ENCODE data around the gene C3AR1. TPM values are rescaled to one million over a fixed set of nuclear protein-coding genes. Genes with fewer than 3 reads are reported as not detected.
A peak's percentile ranks its signal among the peaks of the same experiment; 100 is the strongest.
"Not testable (repeated sequence)": the region's sequence is repeated elsewhere in the genome, so short reads cannot be mapped to it uniquely, and the experiment has no call there.

C3AR1 gene
- total RNA-seq, 2 experiments from 2014 or later: 1.4 TPM

GRCh38 chr12:8087666-8088065, 21.5 kb upstream of the C3AR1 start:
- Mint-ChIP-seq H3K9me3 (no peaks in the 10 kb centered on the region), H3K4me3 (peak overlapping the region; percentile 61), H3K27me3 (no peaks in the 10 kb centered on the region), H3K27ac (peak overlapping the region; percentile 79), H3K36me3 (ENCODE audit: low read depth) (peaks cover 68% of the 10 kb centered on the region), H3K4me1 (ENCODE audit: low read depth) (peaks cover 46% of the 10 kb centered on the region)
- ATAC-seq (ENCODE audit: poor library complexity): no peak
- ChIA-PET POLR2A (interaction anchor here (1.0 to 1.5 kb wide), 4 partner anchors 50 to 155 kb away, joined by 3 to 5 read pairs (median 4); partner anchors contain the start of gene FOXJ2), CTCF (interaction anchor here (1.3 to 2.5 kb wide), 4 partner anchors 10 to 154 kb away, joined by 3 to 6 read pairs (median 4); no protein-coding TSS in a partner anchor)
- Histone ChIP-seq H3K36me3 (ENCODE audit: insufficient read depth, low read length) (peaks cover 36% of the 10 kb centered on the region), H3K9me3 (ENCODE audit: control insufficient read depth in 1 of 2, insufficient read depth in 1 of 2, low read length in 2 of 2) (no peaks in the 10 kb centered on the region), H3K4me1 (ENCODE audit: insufficient read depth, low read length) (peaks cover 51% of the 10 kb centered on the region), H3K4me3 (ENCODE audit: low read length) (peak overlapping the region; percentile 35), H3K27me3 (ENCODE audit: control insufficient read depth in 1 of 2, insufficient read depth in 2 of 2, low read length in 2 of 2) (no peaks in the 10 kb centered on the region), H3K27ac (ENCODE audit: low read depth in 1 of 2, low read length in 2 of 2) (peak overlapping the region; percentile 66 to 78)
- peak in 2 of 14 experiments; percentile 34 to 49 for DNase-seq
- intact Hi-C loops (cut with DNase I, micrococcal nuclease): loop anchor here in 1 of 2 experiments (2.0 kb wide), 1 partner anchor 21 kb away; no protein-coding TSS in a partner anchor
- no peak for TF ChIP-seq CTCF (IDR thresholded peaks at IDR 0.05)

DNA sequence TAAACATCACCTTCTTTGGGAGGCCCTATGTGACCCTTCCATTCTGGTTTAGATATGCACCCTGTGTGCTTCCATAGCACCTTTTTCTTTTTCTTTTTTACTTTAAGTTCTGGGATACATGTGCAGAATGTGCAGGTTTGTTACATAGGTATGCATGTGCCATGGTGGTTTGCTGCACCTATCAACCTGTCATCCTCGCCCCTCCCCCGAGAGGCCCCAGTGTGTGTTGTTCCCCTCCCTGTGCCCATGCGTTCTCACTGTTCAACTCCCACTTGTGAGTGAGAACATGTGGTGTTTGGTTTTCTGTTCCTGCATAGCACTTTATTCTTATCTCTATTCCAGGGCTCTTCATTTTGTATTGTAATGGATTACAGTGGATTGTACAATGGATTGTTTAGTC, 18.2 kb upstream of the C3AR1 start:
- peaks cover 52% of the 10 kb centered on the region for H3K4me1 ChIP-seq (ENCODE audit: insufficient read depth, low read length)
- CTCF ChIA-PET; H3K36me3 ChIP-seq (ENCODE audit: insufficient read depth, low read length); H3K27me3 Mint-ChIP-seq; H3K27ac ChIP-seq (ENCODE audit: low read depth in 1 of 2, low read length in 2 of 2); H3K4me3 ChIP-seq (ENCODE audit: low read length); H3K27me3 ChIP-seq (ENCODE audit: control insufficient read depth in 1 of 2, insufficient read depth in 2 of 2, low read length in 2 of 2); intact Hi-C loops (cut with DNase I, micrococcal nuclease); H3K9me3 Mint-ChIP-seq; POLR2A ChIA-PET; ATAC-seq (ENCODE audit: poor library complexity); H3K9me3 ChIP-seq (ENCODE audit: control insufficient read depth in 1 of 2, insufficient read depth in 1 of 2, low read length in 2 of 2): not testable (repeated sequence)
- Mint-ChIP-seq H3K27ac (peak overlapping the region; percentile 98), H3K36me3 (ENCODE audit: low read depth) (peaks cover 46% of the 10 kb centered on the region), H3K4me3 (peak overlapping the region; percentile 86), H3K4me1 (ENCODE audit: low read depth) (peaks cover 70% of the 10 kb centered on the region)
- peak in 3 of 14 experiments; percentile 3 to 30 (median 20) for DNase-seq

DNA sequence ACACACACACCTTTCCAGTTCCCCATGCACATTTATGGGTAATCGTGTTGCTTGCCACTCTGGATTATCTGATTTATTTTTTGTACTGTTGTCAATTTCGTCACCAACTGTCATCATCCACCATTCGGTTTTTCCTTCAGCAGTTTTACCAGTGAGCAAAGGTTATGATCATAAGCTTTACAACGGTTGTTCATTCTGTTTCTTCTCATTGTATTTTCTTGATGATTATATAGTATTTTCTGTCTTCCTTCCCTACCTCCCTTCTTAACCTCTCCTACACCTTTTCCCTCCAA, 16.6 kb upstream of the C3AR1 start:
- H3K36me3 ChIP-seq (ENCODE audit: insufficient read depth, low read length): peaks cover 5% of the 10 kb centered on the region
- peaks cover 50% of the 10 kb centered on the region for H3K4me1 ChIP-seq (ENCODE audit: insufficient read depth, low read length)
- no peak for TF ChIP-seq CTCF (IDR thresholded peaks at IDR 0.05)
- H3K4me3 ChIP-seq (ENCODE audit: low read length): peak overlapping the region; percentile 66
- Mint-ChIP-seq H3K36me3 (ENCODE audit: low read depth) (peaks cover 37% of the 10 kb centered on the region), H3K27me3 (no peaks in the 10 kb centered on the region), H3K27ac (peak overlapping the region; percentile 98), H3K4me3 (peak overlapping the region; percentile 84), H3K9me3 (no peaks in the 10 kb centered on the region), H3K4me1 (ENCODE audit: low read depth) (peaks cover 71% of the 10 kb centered on the region)
- DNase-seq (no peak), ATAC-seq (ENCODE audit: poor library complexity) (no peak)
- ChIA-PET POLR2A (interaction anchor here (0.6 to 1.3 kb wide), 9 partner anchors 10 to 161 kb away, joined by 3 to 6 read pairs (median 3); partner anchors contain the start of genes C3AR1 and SLC2A3), CTCF (interaction anchor here (1.2 kb wide), 1 partner anchor 149 kb away, joined by 4 read pairs; no protein-coding TSS in a partner anchor)
- intact Hi-C loops (cut with DNase I, micrococcal nuclease): loop anchor here in 1 of 2 experiments (1.0 kb wide), 2 partner anchors 15 to 56 kb away; no protein-coding TSS in a partner anchor
- peak overlapping the region; percentile 89 to 94 for H3K27ac ChIP-seq (ENCODE audit: low read depth in 1 of 2, low read length in 2 of 2)
- no peaks in the 10 kb centered on the region for H3K9me3 ChIP-seq (ENCODE audit: control insufficient read depth in 1 of 2, insufficient read depth in 1 of 2, low read length in 2 of 2)
- H3K27me3 ChIP-seq (ENCODE audit: control insufficient read depth in 1 of 2, insufficient read depth in 2 of 2, low read length in 2 of 2): no peaks in the 10 kb centered on the region

Measured in CD4-positive, alpha-beta T cell (primary cell).